Suppressor macrophage treated with lipopolysaccharide for 4 hours (primary cell): ENCODE measurements around the gene GPX4.

Experiments used
- DNase-seq: peaks from one replicate; pipeline ENCODE4 v3.0.0-alpha.2; 2020

GPX4 gene

DNA sequence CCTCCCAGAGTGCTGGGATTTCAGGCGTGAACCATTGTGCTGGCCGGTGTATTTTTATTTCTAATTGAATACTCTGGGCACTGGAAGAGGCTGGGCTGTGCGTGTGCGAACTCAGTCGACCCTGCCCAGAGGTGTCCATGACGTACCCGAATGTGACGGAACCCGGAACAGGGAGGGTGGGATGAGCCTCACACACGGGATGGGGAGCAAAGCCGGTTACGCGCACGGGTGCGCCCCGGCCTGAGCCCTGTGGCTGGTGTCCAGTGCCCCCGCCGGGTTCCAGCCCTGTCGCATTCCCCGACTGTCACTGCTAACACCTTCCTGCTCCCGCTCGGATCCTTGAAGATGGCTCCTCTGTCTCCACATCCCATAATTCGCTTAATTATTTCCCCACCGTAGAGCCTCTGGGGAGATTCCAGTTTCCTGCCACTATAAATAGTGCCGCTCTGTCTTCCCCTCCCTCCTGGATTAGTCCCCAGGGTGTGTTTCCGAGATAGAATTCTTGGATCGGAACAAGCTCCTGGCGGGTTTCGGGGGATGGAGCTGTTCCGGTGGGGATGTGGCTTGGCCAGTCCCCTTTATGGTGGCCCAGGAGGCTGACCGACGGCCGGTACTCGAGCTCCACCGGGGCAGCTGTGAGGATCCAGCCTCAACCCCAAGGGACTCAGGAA lies 48.3 kb downstream of the GPX4 start:
- DNase-seq, result no peak

DNA sequence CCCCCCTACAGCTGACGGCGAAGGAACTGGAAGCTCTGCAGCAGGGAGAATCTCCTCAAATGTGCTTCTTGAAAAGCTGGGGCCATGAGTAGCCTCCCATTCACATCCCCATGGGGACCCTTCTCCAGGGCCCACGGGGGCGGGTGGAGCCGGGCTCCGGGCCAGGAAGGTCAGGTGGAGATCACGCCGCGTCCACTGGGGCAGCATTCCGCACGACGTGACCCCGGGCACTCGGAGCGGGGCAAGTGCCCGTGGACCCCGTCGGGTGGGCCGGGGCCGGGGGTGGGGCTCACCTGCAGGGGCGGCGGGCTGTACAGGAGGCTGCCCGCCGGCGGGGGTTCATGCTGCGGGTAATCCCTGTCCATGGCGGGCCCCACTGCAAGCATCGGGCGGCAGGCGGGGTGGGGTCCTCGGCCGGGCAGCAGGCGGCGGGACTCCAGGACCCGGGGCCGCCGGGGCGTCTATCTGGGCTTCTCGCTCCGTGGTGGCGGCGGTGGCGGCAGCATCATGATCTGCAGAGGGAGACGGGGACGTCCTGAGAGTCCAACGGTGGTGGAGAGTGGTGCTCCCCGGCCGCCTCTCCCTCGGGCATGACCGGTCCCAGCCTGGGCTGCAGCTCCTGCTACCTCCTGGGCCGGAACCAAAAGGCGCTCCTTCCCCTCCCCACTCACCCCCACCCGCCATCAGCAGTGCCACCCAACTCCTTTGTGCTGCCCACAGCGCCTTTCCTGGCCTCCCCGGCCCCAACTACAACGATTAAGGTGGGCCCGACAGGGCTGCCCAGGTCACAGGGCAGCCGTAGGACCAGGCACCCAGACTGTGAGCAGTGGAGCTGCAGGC lies 50.3 kb downstream of the GPX4 start:
- DNase-seq, result no peak

DNA sequence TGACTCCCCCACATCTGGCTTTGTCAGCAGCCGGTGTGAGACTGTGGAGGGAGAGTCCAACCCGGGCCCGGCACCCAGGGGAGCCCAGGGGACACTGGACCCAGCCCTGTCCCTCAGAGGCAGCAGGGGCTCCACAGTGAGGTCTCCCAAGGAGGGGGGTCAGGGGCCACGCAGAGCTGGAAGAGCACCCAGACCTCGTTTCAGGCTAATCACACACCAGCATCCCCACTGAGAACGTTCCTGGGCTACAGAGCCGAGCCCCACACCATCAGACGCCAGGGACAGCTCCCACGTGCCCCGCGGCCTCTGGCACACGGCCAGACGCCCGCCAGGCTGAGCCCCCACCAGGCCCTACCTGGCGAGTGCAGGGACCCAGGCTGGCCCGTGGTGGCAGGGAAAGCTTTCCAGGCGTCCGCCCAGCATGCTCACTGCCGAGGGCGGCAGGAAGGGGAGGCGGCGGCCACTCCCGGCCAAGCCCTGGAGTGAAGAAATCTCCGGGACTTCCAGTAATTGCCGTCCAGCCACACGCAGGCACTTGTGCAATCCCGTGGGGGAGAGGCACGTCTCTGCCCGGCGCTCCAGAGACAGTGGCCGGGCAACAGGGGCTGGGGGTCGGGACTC lies 51.0 kb downstream of the GPX4 start:
- DNase-seq, result peak; percentile 95

DNA sequence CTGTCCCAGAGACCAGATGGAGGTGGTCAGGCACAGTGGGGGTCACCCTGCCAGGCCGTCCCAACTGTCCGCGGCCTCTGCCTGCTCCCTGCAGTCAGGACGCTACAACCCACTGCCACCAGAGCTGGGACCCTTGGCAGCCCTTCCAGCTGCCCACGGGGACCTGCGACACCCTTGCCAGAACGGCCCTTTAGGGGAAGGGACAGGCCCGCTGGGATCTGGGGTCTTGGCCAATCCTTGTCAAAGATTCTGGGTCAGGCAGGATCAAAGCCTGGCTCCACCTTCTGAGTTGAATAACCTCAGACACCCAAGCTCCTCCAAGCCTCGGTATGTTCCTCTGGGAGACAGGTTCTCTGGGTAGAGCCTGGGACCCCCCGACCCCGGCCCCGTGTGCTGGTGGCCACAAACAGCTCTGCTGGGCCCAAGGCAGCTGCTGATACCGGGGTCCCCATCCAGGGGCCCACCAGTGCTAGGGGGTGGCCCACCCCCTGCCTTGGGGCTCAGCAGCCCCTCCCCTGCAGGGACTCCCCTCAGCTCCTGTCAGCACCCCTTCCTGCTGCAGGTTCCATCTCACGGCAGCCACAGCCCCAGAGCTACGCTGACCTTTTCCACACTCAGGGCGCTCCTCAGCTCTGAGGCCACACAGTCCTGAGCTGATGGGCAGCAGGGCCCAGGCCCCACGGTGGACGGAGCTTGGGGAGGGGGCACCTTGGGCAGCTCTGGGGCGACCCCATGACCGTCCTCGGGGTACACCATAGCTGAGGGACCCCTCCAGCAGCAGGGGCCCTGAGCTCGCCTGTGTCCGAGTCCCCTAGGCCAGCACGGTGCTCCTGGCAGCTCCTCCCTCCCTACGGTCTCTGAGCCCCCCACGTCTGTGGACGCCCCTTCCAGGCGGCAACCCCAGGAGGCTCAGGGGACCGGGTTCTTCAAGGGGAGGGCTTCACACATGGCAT lies 51.8 kb downstream of the GPX4 start:
- peak; percentile 60 for DNase-seq
